ENCODE results near the gene TENT5A.

TENT5A gene

DNA sequence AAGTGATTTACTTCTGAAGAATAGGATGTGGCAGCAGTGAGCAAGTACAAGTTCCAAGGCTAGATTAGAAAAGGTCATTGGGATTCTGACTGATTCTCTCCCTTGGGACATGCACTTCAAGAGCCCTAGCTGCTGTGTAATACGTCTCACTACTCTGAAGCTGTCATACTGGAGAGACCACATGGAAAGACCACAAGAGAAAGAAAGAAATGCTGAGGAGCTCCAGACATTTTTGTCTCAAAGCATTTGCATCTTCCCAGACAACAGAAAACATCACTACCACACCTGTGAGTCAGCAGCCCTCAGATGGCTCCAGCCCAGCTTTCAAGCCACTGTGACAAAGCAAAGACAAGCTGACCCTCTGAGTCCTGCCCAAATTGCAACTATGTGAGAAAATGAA is 20.7 kb downstream of the TENT5A start:
- H3K4me1 ChIP-seq (ENCODE audit: insufficient read depth, low read length) = no peaks in the 10 kb centered on the region
- H3K9me3 ChIP-seq (ENCODE audit: control insufficient read depth, insufficient read depth, low read length) = no peaks in the 10 kb centered on the region; the same call in 1 of the 2 replicates
- H3K36me3 ChIP-seq (ENCODE audit: insufficient read depth, low read length) = no peaks in the 10 kb centered on the region
- H3K9ac ChIP-seq (ENCODE audit: low read depth, low read length) = no peak overlapping the region

GRCh38 chr6:81727876-81728517 is 24.5 kb downstream of the TENT5A start:
- no peak overlapping the region for H3K9ac ChIP-seq (ENCODE audit: low read depth, low read length)
- no peaks in the 10 kb centered on the region for H3K4me1 ChIP-seq (ENCODE audit: insufficient read depth, low read length)
- no peaks in the 10 kb centered on the region for H3K36me3 ChIP-seq (ENCODE audit: insufficient read depth, low read length)
- H3K9me3 ChIP-seq (ENCODE audit: control insufficient read depth, insufficient read depth, low read length) = no peaks in the 10 kb centered on the region

GRCh38 chr6:81725127-81725526 is 27.4 kb downstream of the TENT5A start:
- Histone ChIP-seq H3K9ac (ENCODE audit: low read depth, low read length) (no peak overlapping the region), H3K36me3 (ENCODE audit: insufficient read depth, low read length) (no peaks in the 10 kb centered on the region), H3K4me1 (ENCODE audit: insufficient read depth, low read length) (no peaks in the 10 kb centered on the region), H3K9me3 (ENCODE audit: control insufficient read depth, insufficient read depth, low read length) (no peaks in the 10 kb centered on the region)

GRCh38 chr6:81722506-81723223 is 29.8 kb downstream of the TENT5A start:
- Histone ChIP-seq H3K4me1 (ENCODE audit: insufficient read depth, low read length) (no peaks in the 10 kb centered on the region), H3K9me3 (ENCODE audit: control insufficient read depth, insufficient read depth, low read length) (no peaks in the 10 kb centered on the region), H3K36me3 (ENCODE audit: insufficient read depth, low read length) (no peaks in the 10 kb centered on the region), H3K9ac (ENCODE audit: low read depth, low read length) (no peak overlapping the region)

GRCh38 chr6:81720427-81720826 is 32.1 kb downstream of the TENT5A start:
- Histone ChIP-seq H3K4me1 (ENCODE audit: insufficient read depth, low read length) (no peaks in the 10 kb centered on the region), H3K36me3 (ENCODE audit: insufficient read depth, low read length) (no peaks in the 10 kb centered on the region), H3K9ac (ENCODE audit: low read depth, low read length) (no peak overlapping the region), H3K9me3 (ENCODE audit: control insufficient read depth, insufficient read depth, low read length) (no peaks in the 10 kb centered on the region)

DNA sequence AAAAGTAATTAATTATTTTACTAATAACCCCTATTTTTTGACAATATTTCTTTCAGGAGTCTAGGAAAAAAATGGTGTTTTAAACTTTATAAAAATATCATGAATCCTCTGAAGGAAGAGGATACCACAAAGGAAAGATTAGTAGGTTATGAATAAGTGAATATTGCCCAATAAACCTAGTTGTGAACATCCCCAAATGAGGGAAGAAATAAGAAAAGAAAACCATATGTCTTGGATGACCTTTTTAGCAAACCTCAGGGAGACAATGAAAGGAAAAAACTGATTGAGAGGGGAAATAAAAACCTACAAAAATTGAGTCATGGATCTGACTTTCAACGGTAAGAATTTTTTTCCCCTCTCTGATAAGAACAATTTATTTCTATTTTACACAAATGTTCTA is 34.4 kb downstream of the TENT5A start:
- H3K9me3 ChIP-seq (ENCODE audit: control insufficient read depth, insufficient read depth, low read length) = no peaks in the 10 kb centered on the region
- H3K9ac ChIP-seq (ENCODE audit: low read depth, low read length) = no peak overlapping the region
- H3K36me3 ChIP-seq (ENCODE audit: insufficient read depth, low read length) = no peaks in the 10 kb centered on the region
- no peaks in the 10 kb centered on the region for H3K4me1 ChIP-seq (ENCODE audit: insufficient read depth, low read length)

GRCh38 chr6:81714684-81715083 is 37.8 kb downstream of the TENT5A start:
- Histone ChIP-seq H3K9me3 (ENCODE audit: control insufficient read depth, insufficient read depth, low read length) (no peaks in the 10 kb centered on the region), H3K36me3 (ENCODE audit: insufficient read depth, low read length) (no peaks in the 10 kb centered on the region), H3K9ac (ENCODE audit: low read depth, low read length) (no peak overlapping the region), H3K4me1 (ENCODE audit: insufficient read depth, low read length) (no peaks in the 10 kb centered on the region)

DNA sequence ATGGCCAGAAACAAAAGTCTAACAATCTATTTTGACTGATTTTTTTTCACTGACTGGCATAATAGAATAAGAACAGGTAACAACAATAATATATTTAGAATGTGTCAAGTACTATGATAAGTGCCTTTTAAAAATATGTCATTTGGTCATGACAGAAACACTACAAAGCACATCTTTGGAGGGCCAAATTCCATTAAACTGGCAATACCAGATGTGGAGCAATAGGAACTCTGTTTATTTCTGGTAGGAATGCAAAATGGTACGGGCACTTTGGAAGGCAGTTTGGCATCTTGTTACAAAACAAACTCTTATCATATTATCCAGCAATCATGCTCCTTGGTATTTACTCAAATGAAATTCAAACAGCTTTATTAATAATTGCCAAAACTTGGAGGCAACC is 39.3 kb downstream of the TENT5A start:
- 0 out of 2 replicates have a peak, but pooled peaks cover 5% of the 10 kb centered on the region for H3K4me1 ChIP-seq (ENCODE audit: insufficient read depth, low read length)
- no peaks in the 10 kb centered on the region for H3K9me3 ChIP-seq (ENCODE audit: control insufficient read depth, insufficient read depth, low read length)

DNA sequence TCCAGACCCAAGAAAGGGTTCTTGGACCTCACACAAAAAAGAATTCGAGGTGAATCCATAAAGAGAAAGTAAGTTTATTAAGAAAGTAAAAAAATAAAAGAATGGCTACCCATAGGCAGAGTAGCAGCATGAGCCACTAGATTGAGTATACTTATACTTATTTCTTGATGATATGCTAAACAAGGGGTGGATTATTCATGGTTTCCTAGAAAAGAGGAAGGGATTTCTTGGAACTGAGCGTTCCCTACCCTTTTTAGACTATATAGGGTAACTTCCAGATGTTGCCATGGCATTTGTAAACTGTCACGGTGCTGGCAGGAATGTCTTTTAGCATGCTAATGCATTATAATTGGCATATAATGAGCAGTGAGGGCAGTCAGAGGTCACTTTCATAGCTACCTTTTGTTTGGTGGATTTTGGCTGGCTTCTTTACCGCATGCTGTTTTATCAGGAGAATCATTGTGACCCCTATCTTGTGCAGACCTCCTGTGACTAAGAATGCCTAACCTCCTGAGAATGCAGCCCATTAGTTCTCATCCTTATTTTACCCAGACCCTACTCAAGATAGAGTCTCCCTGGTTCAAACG is 44.3 kb downstream of the TENT5A start:
- Histone ChIP-seq H3K4me1 (ENCODE audit: insufficient read depth, low read length) (0 out of 2 replicates have a peak, but pooled peaks cover 7% of the 10 kb centered on the region), H3K9me3 (ENCODE audit: control insufficient read depth, insufficient read depth, low read length) (no peaks in the 10 kb centered on the region), H3K9ac (ENCODE audit: low read depth, low read length) (no peak overlapping the region), H3K36me3 (ENCODE audit: insufficient read depth, low read length) (no peaks in the 10 kb centered on the region)

More for the DNA sequence above, 39.3 kb downstream of the TENT5A start:
- H3K9ac ChIP-seq (ENCODE audit: low read depth, low read length) = no peak overlapping the region
- no peaks in the 10 kb centered on the region for H3K36me3 ChIP-seq (ENCODE audit: insufficient read depth, low read length)

GRCh38 chr6:81704700-81705099 is 47.8 kb downstream of the TENT5A start:
- Histone ChIP-seq H3K9ac (ENCODE audit: low read depth, low read length) (no peak overlapping the region), H3K36me3 (ENCODE audit: insufficient read depth, low read length) (no peaks in the 10 kb centered on the region), H3K9me3 (ENCODE audit: control insufficient read depth, insufficient read depth, low read length) (no peaks in the 10 kb centered on the region), H3K4me1 (ENCODE audit: insufficient read depth, low read length) (0 out of 2 replicates have a peak, but pooled peaks cover 7% of the 10 kb centered on the region)

DNA sequence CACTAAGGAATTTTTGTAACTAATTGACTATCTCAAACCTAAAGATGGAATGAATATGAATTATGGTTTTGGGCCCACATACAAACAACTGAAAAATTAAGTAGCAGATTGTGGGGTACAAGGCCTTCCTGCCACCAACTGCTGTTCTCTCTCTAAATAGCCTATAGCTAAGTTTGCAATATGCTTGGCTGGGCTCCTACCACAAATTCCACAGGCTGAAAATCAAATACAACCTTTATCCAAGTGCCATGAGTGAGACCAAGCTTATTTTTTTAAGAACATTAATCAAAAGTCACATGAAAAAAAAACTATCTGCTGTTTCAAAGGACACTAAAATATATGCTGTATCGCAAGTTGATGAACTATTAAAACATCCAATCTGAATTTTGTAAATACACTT is 52.1 kb downstream of the TENT5A start:
- Histone ChIP-seq H3K4me1 (ENCODE audit: insufficient read depth, low read length) (peaks cover 14% of the 10 kb centered on the region), H3K9me3 (ENCODE audit: control insufficient read depth, insufficient read depth, low read length) (no peaks in the 10 kb centered on the region), H3K9ac (ENCODE audit: low read depth, low read length) (no peak overlapping the region), H3K36me3 (ENCODE audit: insufficient read depth, low read length) (no peaks in the 10 kb centered on the region)

GRCh38 chr6:81697559-81697958 is 54.9 kb downstream of the TENT5A start:
- Histone ChIP-seq H3K4me1 (ENCODE audit: insufficient read depth, low read length) (peaks cover 18% of the 10 kb centered on the region), H3K9ac (ENCODE audit: low read depth, low read length) (no peak overlapping the region), H3K36me3 (ENCODE audit: insufficient read depth, low read length) (no peaks in the 10 kb centered on the region), H3K9me3 (ENCODE audit: control insufficient read depth, insufficient read depth, low read length) (no peaks in the 10 kb centered on the region)

DNA sequence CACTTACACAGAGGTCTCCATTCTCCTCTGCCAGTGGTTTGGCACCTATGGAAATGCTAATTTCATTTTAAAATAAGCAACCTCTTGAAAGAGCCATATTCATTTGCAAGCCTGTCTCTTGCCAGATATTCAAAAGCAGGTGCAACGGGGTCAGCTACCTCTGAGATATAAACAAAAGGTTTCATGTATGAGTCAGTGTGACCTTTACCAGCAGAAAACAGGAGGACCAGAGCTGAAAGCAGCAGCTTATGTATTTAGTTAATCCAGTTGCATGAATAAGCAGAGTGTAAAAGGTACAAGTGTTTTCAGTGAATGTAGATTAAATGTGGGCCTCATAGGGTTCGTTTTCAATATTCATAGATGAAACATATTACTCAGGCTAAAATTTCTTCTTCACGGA is 56.0 kb downstream of the TENT5A start:
- H3K36me3 ChIP-seq (ENCODE audit: insufficient read depth, low read length) = no peaks in the 10 kb centered on the region
- no peak overlapping the region for H3K9ac ChIP-seq (ENCODE audit: low read depth, low read length)
- H3K9me3 ChIP-seq (ENCODE audit: control insufficient read depth, insufficient read depth, low read length) = no peaks in the 10 kb centered on the region
- H3K4me1 ChIP-seq (ENCODE audit: insufficient read depth, low read length) = peaks cover 18% of the 10 kb centered on the region
